ENCODE results near the gene PTPRN2. TPM values are rescaled to one million over a fixed set of nuclear protein-coding genes. Genes with fewer than 3 reads are reported as not detected.

PTPRN2 gene
- total RNA-seq, 1 experiment from 2014 or later = 2.1 TPM

DNA sequence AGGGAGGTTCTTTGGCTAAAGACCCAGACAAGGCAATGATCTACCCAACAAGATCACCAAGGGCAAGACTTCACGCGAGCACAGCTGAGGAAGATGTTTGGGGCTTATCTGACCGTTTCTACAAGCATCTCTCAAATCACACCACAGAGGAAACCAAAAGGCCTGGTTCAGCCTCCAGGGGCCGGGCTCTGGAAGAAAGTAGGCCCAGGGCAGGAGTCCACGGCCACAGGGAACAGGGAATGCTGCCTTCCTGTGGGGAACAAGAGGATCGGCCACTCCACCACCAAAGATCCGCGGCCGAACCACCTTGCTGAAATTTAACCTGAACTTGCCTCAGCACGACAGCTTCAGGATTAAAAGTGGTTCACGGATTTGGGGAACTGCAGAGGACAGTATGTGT lies 332.5 kb downstream of the PTPRN2 start:
- Histone ChIP-seq H3K9me3 (ENCODE audit: control insufficient read depth in 1 of 2, insufficient read depth in 1 of 2, low read depth in 1 of 2, low read length in 2 of 2) (peaks cover 0 to 8% of the 10 kb centered on the region in 2 experiments; a peak in 2 of 4 replicates), H3K27me3 (ENCODE audit: insufficient read depth, low read length) (no peaks in the 10 kb centered on the region), H3K9me2 (ENCODE audit: insufficient read depth) (no peaks in the 10 kb centered on the region), H2AFZ (ENCODE audit: low read depth, low read length, poor library complexity, severe bottlenecking) (no peak overlapping the region), H4K20me1 (ENCODE audit: insufficient read depth) (no peaks in the 10 kb centered on the region), H3K4me1 (ENCODE audit: control insufficient read depth in 1 of 2, insufficient read depth in 2 of 2, low read length in 2 of 2) (no peaks in the 10 kb centered on the region), H3K4me3 (replicated peaks in 1 of 2; ENCODE audit: low read depth in 1 of 2, low read length in 2 of 2) (no peak overlapping the region), H3K27ac (ENCODE audit: low read depth, low read length) (no peak overlapping the region), H3K79me2 (ENCODE audit: insufficient read depth, low read length) (no peaks in the 10 kb centered on the region), H3K9ac (ENCODE audit: low read length) (no peak overlapping the region), H3K4me2 (ENCODE audit: low read length) (no peak overlapping the region), H3K36me3 (ENCODE audit: control insufficient read depth in 1 of 2, insufficient read depth in 2 of 2, low read length in 2 of 2) (no peaks in the 10 kb centered on the region)
- no TSS peak for BruUV-seq (replicated peaks)
- TF ChIP-seq CBX3 (IDR thresholded peaks at IDR 0.05; ENCODE audit: low read depth) (no peak), ELF1 (IDR thresholded peaks at IDR 0.05; ENCODE audit: borderline replicate concordance, low read depth) (no peak), EZH2 (IDR thresholded peaks at IDR 0.05) (no peak), ZNF274 (IDR thresholded peaks at IDR 0.05; ENCODE audit: low read depth, low read length) (no peak), FOSL1 (IDR thresholded peaks at IDR 0.05; ENCODE audit: low read depth) (no peak), YY1 (IDR thresholded peaks at IDR 0.05; ENCODE audit: extremely low read depth, insufficient replicate concordance, low read depth, low read length) (no peak), ZFX (IDR thresholded peaks at IDR 0.05) (no peak), EGR1 (IDR thresholded peaks at IDR 0.05; ENCODE audit: low read depth) (no peak), SIN3A (IDR thresholded peaks at IDR 0.05; ENCODE audit: low read depth) (no peak), SP1 (IDR thresholded peaks at IDR 0.05; ENCODE audit: low read depth) (no peak), EZH2phosphoT487 (IDR thresholded peaks at IDR 0.05; ENCODE audit: borderline replicate concordance) (no peak), POLR2A (IDR thresholded peaks at IDR 0.05; ENCODE audit: borderline replicate concordance, extremely low read depth, insufficient read depth, insufficient read length) (no peak)
- TF ChIP-seq, protein P1, sequence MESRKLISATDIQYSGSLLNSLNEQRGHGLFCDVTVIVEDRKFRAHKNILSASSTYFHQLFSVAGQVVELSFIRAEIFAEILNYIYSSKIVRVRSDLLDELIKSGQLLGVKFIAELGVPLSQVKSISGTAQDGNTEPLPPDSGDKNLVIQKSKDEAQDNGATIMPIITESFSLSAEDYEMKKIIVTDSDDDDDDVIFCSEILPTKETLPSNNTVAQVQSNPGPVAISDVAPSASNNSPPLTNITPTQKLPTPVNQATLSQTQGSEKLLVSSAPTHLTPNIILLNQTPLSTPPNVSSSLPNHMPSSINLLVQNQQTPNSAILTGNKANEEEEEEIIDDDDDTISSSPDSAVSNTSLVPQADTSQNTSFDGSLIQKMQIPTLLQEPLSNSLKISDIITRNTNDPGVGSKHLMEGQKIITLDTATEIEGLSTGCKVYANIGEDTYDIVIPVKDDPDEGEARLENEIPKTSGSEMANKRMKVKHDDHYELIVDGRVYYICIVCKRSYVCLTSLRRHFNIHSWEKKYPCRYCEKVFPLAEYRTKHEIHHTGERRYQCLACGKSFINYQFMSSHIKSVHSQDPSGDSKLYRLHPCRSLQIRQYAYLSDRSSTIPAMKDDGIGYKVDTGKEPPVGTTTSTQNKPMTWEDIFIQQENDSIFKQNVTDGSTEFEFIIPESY (IDR thresholded peaks at IDR 0.05; ENCODE audit: extremely low read depth, insufficient replicate concordance, low read length) = no peak
- TF ChIP-seq, protein P2, sequence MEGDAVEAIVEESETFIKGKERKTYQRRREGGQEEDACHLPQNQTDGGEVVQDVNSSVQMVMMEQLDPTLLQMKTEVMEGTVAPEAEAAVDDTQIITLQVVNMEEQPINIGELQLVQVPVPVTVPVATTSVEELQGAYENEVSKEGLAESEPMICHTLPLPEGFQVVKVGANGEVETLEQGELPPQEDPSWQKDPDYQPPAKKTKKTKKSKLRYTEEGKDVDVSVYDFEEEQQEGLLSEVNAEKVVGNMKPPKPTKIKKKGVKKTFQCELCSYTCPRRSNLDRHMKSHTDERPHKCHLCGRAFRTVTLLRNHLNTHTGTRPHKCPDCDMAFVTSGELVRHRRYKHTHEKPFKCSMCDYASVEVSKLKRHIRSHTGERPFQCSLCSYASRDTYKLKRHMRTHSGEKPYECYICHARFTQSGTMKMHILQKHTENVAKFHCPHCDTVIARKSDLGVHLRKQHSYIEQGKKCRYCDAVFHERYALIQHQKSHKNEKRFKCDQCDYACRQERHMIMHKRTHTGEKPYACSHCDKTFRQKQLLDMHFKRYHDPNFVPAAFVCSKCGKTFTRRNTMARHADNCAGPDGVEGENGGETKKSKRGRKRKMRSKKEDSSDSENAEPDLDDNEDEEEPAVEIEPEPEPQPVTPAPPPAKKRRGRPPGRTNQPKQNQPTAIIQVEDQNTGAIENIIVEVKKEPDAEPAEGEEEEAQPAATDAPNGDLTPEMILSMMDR (IDR thresholded peaks at IDR 0.05 in 2 of 3, conservative IDR thresholded peaks at IDR 0.05 in 1 of 3; ENCODE audit: borderline replicate concordance in 1 of 3, insufficient read depth in 1 of 3, low read depth in 2 of 3, low read length in 2 of 3) = no peak
- TF ChIP-seq, protein P3, sequence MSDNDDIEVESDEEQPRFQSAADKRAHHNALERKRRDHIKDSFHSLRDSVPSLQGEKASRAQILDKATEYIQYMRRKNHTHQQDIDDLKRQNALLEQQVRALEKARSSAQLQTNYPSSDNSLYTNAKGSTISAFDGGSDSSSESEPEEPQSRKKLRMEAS (IDR thresholded peaks at IDR 0.05) = no peak
- TF ChIP-seq, protein P4, sequence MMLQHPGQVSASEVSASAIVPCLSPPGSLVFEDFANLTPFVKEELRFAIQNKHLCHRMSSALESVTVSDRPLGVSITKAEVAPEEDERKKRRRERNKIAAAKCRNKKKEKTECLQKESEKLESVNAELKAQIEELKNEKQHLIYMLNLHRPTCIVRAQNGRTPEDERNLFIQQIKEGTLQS (IDR thresholded peaks at IDR 0.05) = no peak
- TF ChIP-seq, protein P5, sequence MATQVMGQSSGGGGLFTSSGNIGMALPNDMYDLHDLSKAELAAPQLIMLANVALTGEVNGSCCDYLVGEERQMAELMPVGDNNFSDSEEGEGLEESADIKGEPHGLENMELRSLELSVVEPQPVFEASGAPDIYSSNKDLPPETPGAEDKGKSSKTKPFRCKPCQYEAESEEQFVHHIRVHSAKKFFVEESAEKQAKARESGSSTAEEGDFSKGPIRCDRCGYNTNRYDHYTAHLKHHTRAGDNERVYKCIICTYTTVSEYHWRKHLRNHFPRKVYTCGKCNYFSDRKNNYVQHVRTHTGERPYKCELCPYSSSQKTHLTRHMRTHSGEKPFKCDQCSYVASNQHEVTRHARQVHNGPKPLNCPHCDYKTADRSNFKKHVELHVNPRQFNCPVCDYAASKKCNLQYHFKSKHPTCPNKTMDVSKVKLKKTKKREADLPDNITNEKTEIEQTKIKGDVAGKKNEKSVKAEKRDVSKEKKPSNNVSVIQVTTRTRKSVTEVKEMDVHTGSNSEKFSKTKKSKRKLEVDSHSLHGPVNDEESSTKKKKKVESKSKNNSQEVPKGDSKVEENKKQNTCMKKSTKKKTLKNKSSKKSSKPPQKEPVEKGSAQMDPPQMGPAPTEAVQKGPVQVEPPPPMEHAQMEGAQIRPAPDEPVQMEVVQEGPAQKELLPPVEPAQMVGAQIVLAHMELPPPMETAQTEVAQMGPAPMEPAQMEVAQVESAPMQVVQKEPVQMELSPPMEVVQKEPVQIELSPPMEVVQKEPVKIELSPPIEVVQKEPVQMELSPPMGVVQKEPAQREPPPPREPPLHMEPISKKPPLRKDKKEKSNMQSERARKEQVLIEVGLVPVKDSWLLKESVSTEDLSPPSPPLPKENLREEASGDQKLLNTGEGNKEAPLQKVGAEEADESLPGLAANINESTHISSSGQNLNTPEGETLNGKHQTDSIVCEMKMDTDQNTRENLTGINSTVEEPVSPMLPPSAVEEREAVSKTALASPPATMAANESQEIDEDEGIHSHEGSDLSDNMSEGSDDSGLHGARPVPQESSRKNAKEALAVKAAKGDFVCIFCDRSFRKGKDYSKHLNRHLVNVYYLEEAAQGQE (IDR thresholded peaks at IDR 0.05; ENCODE audit: low read depth) = no peak
- ChIA-PET POLR2A (no interaction called here), RAD21 (ENCODE audit: low non-redundant PET in 1 of 2, low total read pairs in 2 of 2, uncharacterized antibody in 2 of 2, unreplicated experiment in 2 of 2) (no interaction called here), CTCF (no interaction called here)
- DNase-seq (ENCODE audit: low read depth, low spot score) (no peak), ATAC-seq (no peak)
- intact Hi-C loops (cut with micrococcal nuclease) = no loop called here
